ENCODE data around the gene DNAAF3.
A peak's percentile ranks its signal among the peaks of the same experiment; 100 is the strongest.

Gene DNAAF3

DNA sequence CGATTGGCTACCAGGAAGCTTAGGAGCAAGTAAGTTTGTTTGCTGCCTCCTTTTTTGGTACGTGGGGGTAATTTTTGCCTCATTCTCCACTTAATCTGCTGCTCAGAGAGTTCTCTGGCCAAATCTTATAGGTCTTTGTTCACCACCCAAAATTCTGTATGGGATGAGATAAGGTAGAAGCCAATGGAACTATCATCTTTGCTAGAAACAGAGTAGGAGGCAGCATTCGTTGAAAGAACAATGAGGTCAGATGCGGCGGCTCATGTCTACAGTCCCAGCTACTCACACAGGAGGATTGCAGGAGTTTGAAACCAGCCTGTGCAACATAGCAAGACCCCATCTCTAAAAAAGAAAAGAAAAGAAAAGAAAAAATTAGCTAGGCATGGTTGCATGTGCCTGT is 5.0 kb upstream of the DNAAF3 start:
- in situ Hi-C loops (cut with HindIII; ENCODE audit: low sequenced_read_pairs) = loop anchor here (5.0 to 10.0 kb wide), 6 partner anchors 46 to 243 kb away; partner anchors contain the start of genes COX6B2, PPP1R12C and PPP6R1
- TF ChIP-seq, protein P1, sequence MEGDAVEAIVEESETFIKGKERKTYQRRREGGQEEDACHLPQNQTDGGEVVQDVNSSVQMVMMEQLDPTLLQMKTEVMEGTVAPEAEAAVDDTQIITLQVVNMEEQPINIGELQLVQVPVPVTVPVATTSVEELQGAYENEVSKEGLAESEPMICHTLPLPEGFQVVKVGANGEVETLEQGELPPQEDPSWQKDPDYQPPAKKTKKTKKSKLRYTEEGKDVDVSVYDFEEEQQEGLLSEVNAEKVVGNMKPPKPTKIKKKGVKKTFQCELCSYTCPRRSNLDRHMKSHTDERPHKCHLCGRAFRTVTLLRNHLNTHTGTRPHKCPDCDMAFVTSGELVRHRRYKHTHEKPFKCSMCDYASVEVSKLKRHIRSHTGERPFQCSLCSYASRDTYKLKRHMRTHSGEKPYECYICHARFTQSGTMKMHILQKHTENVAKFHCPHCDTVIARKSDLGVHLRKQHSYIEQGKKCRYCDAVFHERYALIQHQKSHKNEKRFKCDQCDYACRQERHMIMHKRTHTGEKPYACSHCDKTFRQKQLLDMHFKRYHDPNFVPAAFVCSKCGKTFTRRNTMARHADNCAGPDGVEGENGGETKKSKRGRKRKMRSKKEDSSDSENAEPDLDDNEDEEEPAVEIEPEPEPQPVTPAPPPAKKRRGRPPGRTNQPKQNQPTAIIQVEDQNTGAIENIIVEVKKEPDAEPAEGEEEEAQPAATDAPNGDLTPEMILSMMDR (IDR thresholded peaks at IDR 0.05; ENCODE audit: low read depth, low read length, missing control alignments) = no peak

DNA sequence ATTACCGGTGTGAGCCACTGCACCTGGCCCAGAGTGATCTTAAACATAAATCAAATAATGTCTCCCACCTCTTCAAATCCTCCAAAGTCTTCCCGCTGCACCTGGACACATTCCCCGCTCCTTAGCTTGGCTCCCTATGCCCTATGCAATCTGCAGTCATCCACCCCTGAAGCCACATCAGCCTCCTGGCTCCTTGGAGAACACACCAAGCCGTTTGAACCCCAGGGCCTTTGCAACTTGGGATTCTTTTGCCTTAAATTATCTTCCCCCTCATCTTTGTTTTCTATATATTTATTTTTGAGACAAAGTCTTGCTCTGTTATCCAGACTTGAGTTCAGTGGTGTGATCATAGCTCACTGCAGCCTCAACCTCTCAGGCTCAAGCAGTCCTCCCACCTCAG is 2.7 kb upstream of the DNAAF3 start:
- H3K4me3 ChIP-seq (ENCODE audit: low read depth, low read length) = no peak overlapping the region
- in situ Hi-C loops (cut with HindIII; ENCODE audit: low sequenced_read_pairs) = no loop called here
- DNase-seq (ENCODE audit: low read depth) = no peak
- TF ChIP-seq, protein P1 (IDR thresholded peaks at IDR 0.05; ENCODE audit: low read depth, low read length, missing control alignments) = no peak

More for the DNA sequence above, 5.0 kb upstream of the DNAAF3 start:
- DNase-seq (ENCODE audit: low read depth) = no peak
- H3K4me3 ChIP-seq (ENCODE audit: low read depth, low read length) = no peak overlapping the region

DNA sequence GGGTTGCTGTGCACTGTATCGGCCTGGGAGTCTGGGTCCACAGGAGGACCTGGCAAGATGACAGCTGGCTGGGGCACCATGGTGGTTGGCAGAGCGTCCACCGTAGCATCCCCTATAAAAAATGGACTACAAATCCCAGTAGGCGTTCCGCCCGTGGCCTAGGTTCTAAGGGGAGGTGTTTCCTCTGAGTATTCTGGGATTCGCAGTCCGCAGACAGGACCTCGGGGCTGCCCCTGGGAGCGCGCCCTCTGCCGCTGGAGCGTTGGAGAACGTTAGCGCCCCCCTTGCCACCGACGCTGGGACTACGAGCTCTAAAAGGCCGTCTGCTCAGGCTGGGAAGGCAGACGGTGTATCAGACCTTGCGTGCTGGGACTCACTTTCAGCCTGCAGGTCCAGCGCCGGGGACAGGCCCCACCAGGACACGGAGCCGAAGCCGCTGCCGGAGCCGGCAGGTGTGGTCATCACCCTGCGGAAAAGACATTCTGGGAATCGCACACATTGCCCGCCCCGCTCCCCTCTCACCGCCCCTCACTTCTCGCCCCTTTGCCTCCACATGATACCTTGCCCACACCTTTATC is 372 bp downstream of the DNAAF3 start:
- in situ Hi-C loops (cut with HindIII; ENCODE audit: low sequenced_read_pairs) = no loop called here
- TF ChIP-seq, protein P1 (IDR thresholded peaks at IDR 0.05; ENCODE audit: low read depth, low read length, missing control alignments) = peak; percentile 66
- DNase-seq (ENCODE audit: low read depth) = peak; percentile 32
- H3K4me3 ChIP-seq (ENCODE audit: low read depth, low read length) = peak overlapping the region; percentile 47

DNA sequence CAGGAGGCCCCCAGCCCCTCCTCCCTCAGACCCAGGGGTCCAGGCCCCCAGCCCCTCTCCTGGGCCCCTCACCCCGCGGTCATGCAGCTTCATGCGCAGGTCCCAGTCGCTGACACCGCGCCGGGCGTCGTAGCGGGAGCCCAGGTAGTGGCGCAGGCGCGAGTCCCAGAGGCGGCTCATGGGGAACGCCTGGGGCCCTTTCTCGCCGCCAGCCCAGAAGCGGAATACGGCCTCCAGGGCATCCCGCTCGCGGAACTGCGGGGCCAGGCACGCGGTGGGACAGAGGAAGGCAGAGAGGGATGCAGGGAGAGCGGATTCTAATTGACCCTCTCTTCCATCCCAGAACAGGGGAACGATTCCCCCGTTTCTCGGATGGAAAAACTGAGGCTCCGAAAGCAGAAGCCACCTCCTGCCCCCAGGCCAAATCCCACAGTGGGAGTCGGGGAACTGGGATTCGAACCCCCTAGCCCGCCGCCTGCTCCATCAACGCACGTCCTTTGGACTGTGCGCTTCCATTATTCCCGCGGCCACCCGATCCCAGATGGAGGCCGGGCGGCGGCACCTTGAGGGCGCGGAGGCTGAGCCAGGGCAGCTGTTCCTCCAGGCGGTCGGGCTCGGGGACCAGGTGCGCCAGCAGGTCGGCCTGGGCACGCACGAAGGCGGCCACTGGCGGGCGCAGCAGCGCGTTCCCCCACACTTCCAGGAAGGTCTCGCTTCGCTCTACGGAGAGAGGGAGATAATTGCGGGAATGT is 4.7 kb downstream of the DNAAF3 start:
- DNase-seq (ENCODE audit: low read depth) = no peak
- no peak overlapping the region for H3K4me3 ChIP-seq (ENCODE audit: low read depth, low read length)
- TF ChIP-seq, protein P1 (IDR thresholded peaks at IDR 0.05; ENCODE audit: low read depth, low read length, missing control alignments) = no peak
- in situ Hi-C loops (cut with HindIII; ENCODE audit: low sequenced_read_pairs) = no loop called here

DNA sequence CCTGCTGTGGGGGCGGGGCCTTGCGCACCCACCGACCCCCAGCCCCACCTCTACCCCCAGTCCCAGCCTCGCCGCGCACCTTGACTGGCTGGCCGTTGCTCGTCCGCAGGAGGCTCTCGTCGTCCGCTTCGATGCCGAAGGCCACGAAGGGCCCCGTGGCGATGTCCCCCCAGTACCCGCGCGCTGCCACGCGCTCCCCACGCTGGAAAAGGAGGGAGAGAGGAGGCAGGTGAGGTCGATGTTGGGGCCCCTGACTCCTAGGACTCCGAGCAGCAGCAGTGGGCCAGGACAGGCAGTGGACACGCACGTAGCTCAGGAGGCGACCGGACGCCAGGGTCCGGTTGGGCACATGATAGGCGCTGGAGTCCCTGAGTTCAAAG is 5.4 kb downstream of the DNAAF3 start:
- H3K4me3 ChIP-seq (ENCODE audit: low read depth, low read length) = no peak overlapping the region
- TF ChIP-seq, protein P1 (IDR thresholded peaks at IDR 0.05; ENCODE audit: low read depth, low read length, missing control alignments) = no peak
- in situ Hi-C loops (cut with HindIII; ENCODE audit: low sequenced_read_pairs) = no loop called here
- no peak for DNase-seq (ENCODE audit: low read depth)

DNA sequence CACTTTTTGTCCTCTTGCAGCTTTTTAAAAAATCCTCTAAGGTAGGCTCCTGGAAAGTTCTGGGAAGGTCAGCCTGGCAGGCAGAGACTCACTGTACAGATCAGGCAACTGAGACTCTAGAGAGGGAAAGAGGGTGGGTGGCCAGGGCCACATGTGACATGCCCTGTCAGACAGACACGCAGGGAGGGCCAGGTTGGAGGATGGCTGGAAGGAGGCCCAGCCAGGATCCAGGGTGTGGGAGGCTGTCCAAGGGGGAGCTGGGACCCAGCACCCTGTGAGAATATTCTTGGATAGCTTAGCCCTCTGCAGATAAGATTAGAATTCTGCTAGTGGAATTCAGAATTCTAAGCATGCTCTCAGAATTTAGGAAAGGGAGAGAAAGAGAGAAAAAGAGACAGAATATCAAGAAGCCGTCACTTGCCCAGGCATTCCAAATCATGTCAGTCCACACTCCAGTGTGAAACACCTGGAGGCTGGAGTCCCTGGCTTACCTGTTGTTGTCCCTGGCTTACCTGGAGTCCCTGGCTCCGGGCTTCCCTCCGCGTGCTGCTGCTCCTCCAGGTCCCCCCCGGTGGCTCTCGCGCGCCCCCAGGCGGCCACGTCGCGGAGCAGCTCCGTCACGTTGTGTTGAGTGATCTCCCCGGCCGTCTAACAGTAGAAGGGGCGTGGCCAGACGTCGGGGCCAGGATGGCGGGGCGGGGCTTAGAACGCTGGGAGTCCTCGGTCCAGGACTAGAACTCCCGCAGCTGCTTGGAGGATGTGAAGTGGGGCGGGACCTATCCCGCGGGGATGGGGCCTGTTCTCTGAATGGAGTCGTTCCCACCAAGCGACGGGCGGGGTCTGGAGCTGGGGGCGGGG is 6.1 kb downstream of the DNAAF3 start:
- no peak overlapping the region for H3K4me3 ChIP-seq (ENCODE audit: low read depth, low read length)
- TF ChIP-seq, protein P1 (IDR thresholded peaks at IDR 0.05; ENCODE audit: low read depth, low read length, missing control alignments) = peak; percentile 80
- peak; percentile 24 for DNase-seq (ENCODE audit: low read depth)
- in situ Hi-C loops (cut with HindIII; ENCODE audit: low sequenced_read_pairs) = no loop called here
